CD14-positive monocyte (primary cell): ENCODE measurements around the gene CYP39A1. TPM values are rescaled to one million over a fixed set of nuclear protein-coding genes. Genes with fewer than 3 reads are reported as not detected.
A peak's percentile ranks its signal among the peaks of the same experiment; 100 is the strongest.

Source experiments
- DNase-seq, 3 donors: peaks; one replicate each; pipeline ENCODE4 v3.0.0-alpha.2; 2011 to 2022
- H2AFZ ChIP-seq: 2 replicates; pipeline ENCODE4 v1.6.0; 2012; ENCODE audit warnings: mild to moderate bottlenecking, low read depth, low read length, inconsistent platforms; ENCODE audit not compliant: insufficient read depth, poor library complexity, severe bottlenecking
- H3K27ac ChIP-seq, 2 donors: 1 replicate in 1 of 2; 2 replicates in 1 of 2; pipeline ENCODE4 v1.5.1; 2012 to 2013; ENCODE audit warnings: low read length in 2 of 2, control low read depth in 1 of 2, inconsistent platforms in 1 of 2, low read depth in 1 of 2, mild to moderate bottlenecking in 1 of 2
- H3K27me3 ChIP-seq, 2 donors: one replicate each; pipeline versions ENCODE4 v1.6.0 to v1.6.1; 2011 to 2013; ENCODE audit warnings: low read length in 2 of 2; ENCODE audit not compliant: control insufficient read depth in 2 of 2, insufficient read depth in 2 of 2
- H3K36me3 ChIP-seq, 2 donors: replicated peaks in 1 of 2; 1 replicate in 1 of 2; 2 replicates in 1 of 2; pipeline versions ENCODE4 v1.5.1 to v1.6.1; 2012 to 2013; ENCODE audit warnings: low read length in 2 of 2, control low read depth in 1 of 2, inconsistent platforms in 1 of 2, mild to moderate bottlenecking in 1 of 2; ENCODE audit not compliant: insufficient read depth in 2 of 2, control insufficient read depth in 1 of 2
- H3K4me1 ChIP-seq, 2 donors: 1 replicate in 1 of 2; 2 replicates in 1 of 2; pipeline versions ENCODE4 v1.5.1 to v1.6.1; 2012 to 2013; ENCODE audit warnings: low read length in 2 of 2, control low read depth in 1 of 2, inconsistent platforms in 1 of 2, mild to moderate bottlenecking in 1 of 2, moderate library complexity in 1 of 2; ENCODE audit not compliant: insufficient read depth in 2 of 2, control insufficient read depth in 1 of 2
- H3K4me2 ChIP-seq: replicated peaks from 2 replicates; pipeline ENCODE3; 2012; ENCODE audit warnings: low read length, moderate library complexity, mild to moderate bottlenecking; ENCODE audit not compliant: poor library complexity, severe bottlenecking; ENCODE audit errors: extremely low read depth
- H3K4me3 ChIP-seq, 3 experiments: fragments of 200-600 bp in 1 of 3; sonication (generic) in 1 of 3; replicated peaks in 1 of 3; 1 replicate in 2 of 3; 2 replicates in 1 of 3; pipeline ENCODE4 v1.5.1; 2011 to 2013; ENCODE audit warnings: low read length in 3 of 3, mild to moderate bottlenecking in 3 of 3, control low read depth in 2 of 3, low read depth in 2 of 3, inconsistent platforms in 1 of 3, moderate library complexity in 1 of 3
- H3K79me2 ChIP-seq: 2 replicates; pipeline ENCODE4 v1.6.0; 2012; ENCODE audit warnings: mild to moderate bottlenecking, control low read depth, inconsistent platforms, low read length, moderate library complexity; ENCODE audit not compliant: insufficient read depth
- H3K9ac ChIP-seq: 2 replicates; pipeline ENCODE4 v1.6.0; 2017; ENCODE audit warnings: low read length, mild to moderate bottlenecking; ENCODE audit not compliant: insufficient read depth, poor library complexity, severe bottlenecking
- H3K9me3 ChIP-seq, 2 donors: replicated peaks in 1 of 2; 1 replicate in 1 of 2; 2 replicates in 1 of 2; pipeline versions ENCODE4 v1.5.1 to v1.6.1; 2012 to 2013; ENCODE audit warnings: low read length in 2 of 2, control low read depth in 1 of 2; ENCODE audit not compliant: control insufficient read depth in 1 of 2, insufficient read depth in 1 of 2
- H4K20me1 ChIP-seq: 2 replicates; pipeline ENCODE4 v1.6.0; 2012; ENCODE audit warnings: mild to moderate bottlenecking, low read length, control low read depth, moderate library complexity; ENCODE audit not compliant: insufficient read depth
- H3K27ac Mint-ChIP-seq, 7 donors: one replicate each; pipeline ENCODE4 v1.8.0; 2020; ENCODE audit warnings: mild to moderate bottlenecking in 7 of 7, mixed read lengths in 7 of 7, moderate library complexity in 6 of 7, inconsistent platforms in 2 of 7
- H3K27me3 Mint-ChIP-seq, 3 donors: one replicate each; pipeline ENCODE4 v1.8.0; 2021 to 2022; ENCODE audit warnings: low read depth in 3 of 3, mild to moderate bottlenecking in 3 of 3, mixed read lengths in 3 of 3, moderate library complexity in 3 of 3, inconsistent platforms in 1 of 3
- H3K36me3 Mint-ChIP-seq, 2 donors: one replicate each; pipeline ENCODE4 v1.8.0; 2020; ENCODE audit warnings: mixed read lengths in 2 of 2, inconsistent platforms in 1 of 2, mild to moderate bottlenecking in 1 of 2
- H3K4me1 Mint-ChIP-seq: one replicate; pipeline ENCODE4 v1.8.0; 2020; ENCODE audit warnings: mild to moderate bottlenecking, mixed read lengths
- H3K4me3 Mint-ChIP-seq, 2 donors: one replicate each; pipeline ENCODE4 v1.8.0; 2020; ENCODE audit warnings: mild to moderate bottlenecking in 2 of 2, mixed read lengths in 2 of 2, moderate library complexity in 1 of 2
- H3K9me3 Mint-ChIP-seq, 7 donors: one replicate each; pipeline ENCODE4 v1.8.0; 2020 to 2022; ENCODE audit warnings: mixed read lengths in 7 of 7, mild to moderate bottlenecking in 6 of 7, moderate library complexity in 6 of 7, inconsistent platforms in 2 of 7
- WGBS: methylation state at CpG from one replicate; pipeline ENCODE4 v1.1.5; 2013; ENCODE audit warnings: missing lambda C conversion rate; ENCODE audit not compliant: insufficient coverage; 5-methylcytosine and 5-hydroxymethylcytosine counted together
- intact Hi-C, 2 donors: fragments of 100-400 bp; cut with micrococcal nuclease; formaldehyde crosslinking; loops; one replicate each; pipeline versions ENCODE4 v1.15.0 to v1.15.1; 2023
- polyA plus RNA-seq, 3 donors: library from polyadenylated mRNA; depleted of rRNA in 1 of 3; unstranded in 2 of 3; stranded (reverse) in 1 of 3; fragments of 300-500 nt in 2 of 3; fragments of >200 nt in 1 of 3; fragmentation: Illumina TruSeq in 2 of 3; gene quantifications; 1 replicate in 2 of 3; 2 replicates in 1 of 3; pipeline ENCODE4 v1.2.3, GENCODE V29; 2012 to 2021
- TF ChIP-seq, protein P1 (sequence below): fragments of 200-600 bp; IDR thresholded peaks from one replicate; pipeline ENCODE4 v1.8.0; 2022; ENCODE audit warnings: antibody characterized with exemption, mild to moderate bottlenecking

Gene CYP39A1
- polyA plus RNA-seq, 3 donors, result not detected

DNA sequence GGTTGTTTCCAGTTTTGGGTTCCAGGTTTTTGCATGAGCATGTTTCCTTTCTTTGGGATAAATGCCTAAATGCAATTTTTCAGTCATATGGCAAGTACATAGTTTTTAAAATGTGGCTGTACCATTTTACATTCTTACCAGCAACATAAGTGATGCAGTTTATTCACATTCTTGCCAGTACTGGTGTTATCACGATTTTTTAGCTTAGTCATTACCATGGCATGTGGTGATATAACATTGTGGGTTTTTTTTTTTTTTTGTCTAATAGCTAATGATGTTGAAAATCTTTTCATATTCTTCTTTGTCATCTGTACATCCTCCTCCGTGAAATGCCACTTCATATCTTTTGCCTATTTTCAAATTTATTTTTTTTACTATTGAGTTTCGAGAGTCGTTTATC lies 32.2 kb upstream of the CYP39A1 start:
- H3K9me3 Mint-ChIP-seq, result peaks cover 0 to 17% (median 14%) of the 10 kb centered on the region in 7 donors
- WGBS, result no CpG with 5 or more reads among the region's 4 CpGs
- TF ChIP-seq, protein P1, sequence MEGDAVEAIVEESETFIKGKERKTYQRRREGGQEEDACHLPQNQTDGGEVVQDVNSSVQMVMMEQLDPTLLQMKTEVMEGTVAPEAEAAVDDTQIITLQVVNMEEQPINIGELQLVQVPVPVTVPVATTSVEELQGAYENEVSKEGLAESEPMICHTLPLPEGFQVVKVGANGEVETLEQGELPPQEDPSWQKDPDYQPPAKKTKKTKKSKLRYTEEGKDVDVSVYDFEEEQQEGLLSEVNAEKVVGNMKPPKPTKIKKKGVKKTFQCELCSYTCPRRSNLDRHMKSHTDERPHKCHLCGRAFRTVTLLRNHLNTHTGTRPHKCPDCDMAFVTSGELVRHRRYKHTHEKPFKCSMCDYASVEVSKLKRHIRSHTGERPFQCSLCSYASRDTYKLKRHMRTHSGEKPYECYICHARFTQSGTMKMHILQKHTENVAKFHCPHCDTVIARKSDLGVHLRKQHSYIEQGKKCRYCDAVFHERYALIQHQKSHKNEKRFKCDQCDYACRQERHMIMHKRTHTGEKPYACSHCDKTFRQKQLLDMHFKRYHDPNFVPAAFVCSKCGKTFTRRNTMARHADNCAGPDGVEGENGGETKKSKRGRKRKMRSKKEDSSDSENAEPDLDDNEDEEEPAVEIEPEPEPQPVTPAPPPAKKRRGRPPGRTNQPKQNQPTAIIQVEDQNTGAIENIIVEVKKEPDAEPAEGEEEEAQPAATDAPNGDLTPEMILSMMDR, result no peak

GRCh38 chr6:46677314-46677654 lies 24.7 kb upstream of the CYP39A1 start:
- no peak for DNase-seq
- H3K27me3 Mint-ChIP-seq, result peaks cover 0 to 4% (median 1%) of the 10 kb centered on the region in 3 donors

More for the DNA sequence above, 32.2 kb upstream of the CYP39A1 start:
- DNase-seq, result no peak
- H3K27me3 ChIP-seq, result no peaks in the 10 kb centered on the region
- no peak overlapping the region for H2AFZ ChIP-seq
- no peaks in the 10 kb centered on the region for H3K36me3 ChIP-seq
- Mint-ChIP-seq H3K4me1 (no peaks in the 10 kb centered on the region), H3K4me3 (no peak overlapping the region), H3K27ac (no peak overlapping the region), H3K36me3 (no peaks in the 10 kb centered on the region), H3K27me3 (peaks cover 0 to 1% (median 1%) of the 10 kb centered on the region in 3 donors)
- H4K20me1 ChIP-seq, result no peaks in the 10 kb centered on the region
- no peak overlapping the region for H3K27ac ChIP-seq
- intact Hi-C loops, result no loop called here
- no peak overlapping the region for H3K4me3 ChIP-seq
- H3K79me2 ChIP-seq, result no peaks in the 10 kb centered on the region
- H3K4me2 ChIP-seq, result no peak overlapping the region
- H3K9me3 ChIP-seq, result peaks cover 6 to 16% of the 10 kb centered on the region in 2 donors
- no peak overlapping the region for H3K9ac ChIP-seq
- H3K4me1 ChIP-seq, result no peaks in the 10 kb centered on the region

More at GRCh38 chr6:46677314-46677654, 24.7 kb upstream of the CYP39A1 start:
- Mint-ChIP-seq H3K27ac (no peak overlapping the region), H3K9me3 (peaks cover 0 to 3% (median 0%) of the 10 kb centered on the region in 7 donors), H3K36me3 (no peaks in the 10 kb centered on the region), H3K4me1 (no peaks in the 10 kb centered on the region), H3K4me3 (no peak overlapping the region)
- H3K4me2 ChIP-seq, result no peak overlapping the region
- no peaks in the 10 kb centered on the region for H3K79me2 ChIP-seq
- intact Hi-C loops, result no loop called here
- H3K4me3 ChIP-seq, result no peak overlapping the region
- H3K9me3 ChIP-seq, result no peaks in the 10 kb centered on the region
- H4K20me1 ChIP-seq, result no peaks in the 10 kb centered on the region
- H2AFZ ChIP-seq, result no peak overlapping the region
- H3K36me3 ChIP-seq, result no peaks in the 10 kb centered on the region
- TF ChIP-seq, protein P1, result peak; percentile 17
- no peak overlapping the region for H3K9ac ChIP-seq
- H3K27ac ChIP-seq, result no peak overlapping the region
- no peaks in the 10 kb centered on the region for H3K4me1 ChIP-seq
- H3K27me3 ChIP-seq, result no peaks in the 10 kb centered on the region
- no CpG with 5 or more reads among the region's 4 CpGs for WGBS
